NOMO-1 treated with dmso at 0.1 percent for 144 hours (cell line): Measurements from ENCODE around the gene APOH.
"Not testable (repeated sequence)": the region's sequence is repeated elsewhere in the genome, so short reads cannot be mapped to it uniquely, and the experiment has no call there.

Experiments used
- DNase-seq: peaks from one replicate; lab custom pipeline; 2025; ENCODE audit not compliant: unreplicated experiment; lab: John Stamatoyannopoulos, UW

APOH gene, protein sequence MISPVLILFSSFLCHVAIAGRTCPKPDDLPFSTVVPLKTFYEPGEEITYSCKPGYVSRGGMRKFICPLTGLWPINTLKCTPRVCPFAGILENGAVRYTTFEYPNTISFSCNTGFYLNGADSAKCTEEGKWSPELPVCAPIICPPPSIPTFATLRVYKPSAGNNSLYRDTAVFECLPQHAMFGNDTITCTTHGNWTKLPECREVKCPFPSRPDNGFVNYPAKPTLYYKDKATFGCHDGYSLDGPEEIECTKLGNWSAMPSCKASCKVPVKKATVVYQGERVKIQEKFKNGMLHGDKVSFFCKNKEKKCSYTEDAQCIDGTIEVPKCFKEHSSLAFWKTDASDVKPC

DNA sequence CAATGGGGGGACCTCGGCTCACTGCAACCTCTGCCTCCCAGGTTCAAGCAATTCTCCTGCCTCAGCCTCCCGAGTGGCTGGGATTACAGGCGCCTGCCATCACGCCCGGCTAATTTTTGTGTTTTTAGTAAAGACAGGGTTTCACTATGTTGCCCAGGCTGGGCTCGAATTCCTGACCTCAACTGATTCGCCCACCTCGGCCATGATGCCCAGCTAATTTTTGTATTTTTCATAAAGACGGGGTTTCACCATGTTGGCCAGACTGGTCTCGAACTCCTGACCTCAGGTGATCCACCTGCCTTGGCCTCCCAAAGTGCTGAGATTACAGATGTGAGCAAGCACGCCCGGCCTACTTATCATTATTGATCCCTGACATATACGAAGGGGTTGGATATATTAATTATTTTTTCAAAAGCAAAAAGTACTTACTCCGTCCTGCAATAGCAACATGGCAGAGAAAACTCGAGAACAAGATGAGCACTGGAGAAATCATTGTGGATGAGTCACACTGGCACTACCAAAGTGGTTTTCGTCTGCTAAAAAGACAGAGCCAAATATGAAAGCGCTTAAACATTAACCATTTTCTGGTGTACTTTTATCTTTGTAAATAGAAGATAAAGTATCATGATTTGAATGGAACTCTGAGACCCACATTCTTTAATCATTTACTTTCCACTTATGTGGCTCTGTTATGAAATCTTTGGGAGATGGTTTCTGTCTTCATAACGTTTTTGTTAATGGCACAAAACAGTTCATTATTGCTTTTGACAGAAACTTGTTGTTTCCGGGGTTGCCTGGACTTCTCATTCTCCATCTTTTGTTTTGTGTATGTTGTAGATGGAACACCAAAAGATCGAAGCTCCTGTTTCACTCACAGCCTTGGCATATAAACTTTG lies at the start of gene APOH:
Gene APOH (minus strand): TSS at position 529 of the 896 bp plus-strand sequence. CDS start 36 bp downstream, at position 493.
- no peak for DNase-seq

DNA sequence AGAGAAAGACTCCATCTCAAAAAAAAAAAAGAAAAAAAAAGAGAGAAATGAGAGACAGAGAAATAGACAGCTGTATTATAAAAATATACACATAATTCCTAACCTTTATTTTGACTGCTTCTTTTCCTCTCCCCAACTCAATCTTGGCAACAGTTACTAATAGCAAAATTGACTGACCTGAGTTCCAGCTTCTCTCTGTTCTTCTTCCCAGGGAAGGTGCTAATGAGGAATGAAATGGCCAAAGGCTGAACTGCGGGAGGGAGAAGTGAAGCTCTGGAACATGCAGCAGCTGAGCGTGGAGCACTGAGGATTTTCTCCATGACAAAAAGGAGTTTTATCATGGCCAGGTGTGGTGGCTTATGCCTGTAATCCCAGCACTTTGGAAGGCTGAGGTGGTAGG lies 48.0 kb upstream of the APOH start:
- DNase-seq: no peak

DNA sequence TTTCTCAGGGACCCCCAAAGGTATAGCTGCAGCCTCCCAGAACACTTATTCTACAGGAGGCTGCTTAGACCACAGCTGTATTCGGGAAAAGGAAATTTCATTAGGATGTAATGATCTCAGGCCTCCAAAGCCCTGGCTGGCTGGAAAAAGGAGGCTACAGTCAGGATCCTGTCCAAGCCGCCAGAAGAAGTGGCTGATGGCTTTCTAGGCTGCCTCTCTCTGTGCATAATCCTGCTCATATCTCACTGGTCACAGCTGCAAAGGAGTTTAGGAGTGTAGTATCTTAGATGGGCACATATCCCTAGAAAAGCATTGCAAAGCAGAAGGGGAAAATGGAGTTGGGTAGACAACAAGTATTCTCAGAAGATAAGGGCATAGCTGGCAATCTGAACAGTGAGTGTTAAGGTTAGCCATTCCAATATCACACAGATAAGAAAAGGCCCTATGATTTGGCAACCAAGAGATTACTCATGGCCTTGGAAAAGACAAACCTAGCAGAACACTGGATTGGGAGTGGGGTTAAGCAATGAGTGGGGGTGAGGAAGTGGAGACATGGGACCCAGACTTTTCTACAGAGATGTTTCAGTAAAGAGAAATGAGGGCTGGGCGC lies 47.2 kb upstream of the APOH start:
- DNase-seq: no peak

DNA sequence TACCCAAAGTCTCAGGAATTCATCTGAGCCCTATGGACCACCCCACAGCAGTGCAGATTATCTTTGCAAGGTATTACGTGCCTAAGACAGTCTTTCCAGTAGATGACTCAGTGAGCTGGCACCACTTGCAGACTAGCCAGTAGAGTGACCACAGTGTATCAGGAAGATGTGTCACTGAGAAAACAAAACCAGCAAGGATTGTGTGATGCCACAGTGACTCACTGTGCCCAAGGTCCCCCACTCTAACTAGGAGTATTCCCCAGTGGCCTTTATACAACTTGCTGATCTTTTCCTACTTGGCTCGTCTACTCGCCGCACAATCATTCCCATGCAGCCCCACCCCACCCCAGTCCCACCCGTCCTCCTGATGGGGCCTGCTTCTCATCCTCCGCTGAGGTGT lies 46.4 kb upstream of the APOH start:
- DNase-seq: no peak

DNA sequence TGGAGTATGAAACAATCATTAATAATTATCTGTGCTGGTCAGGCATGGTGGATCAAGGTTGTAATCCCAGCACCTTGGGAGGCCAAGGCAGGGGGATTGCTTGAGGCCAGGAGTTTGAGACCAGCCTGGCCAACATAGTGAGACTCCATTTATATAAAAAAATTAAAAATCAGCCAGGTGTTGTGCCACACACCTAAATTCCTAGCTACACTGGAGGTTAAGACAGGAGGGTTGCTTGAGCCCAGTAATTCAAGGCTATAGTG lies 44.3 kb upstream of the APOH start:
- no peak for DNase-seq

DNA sequence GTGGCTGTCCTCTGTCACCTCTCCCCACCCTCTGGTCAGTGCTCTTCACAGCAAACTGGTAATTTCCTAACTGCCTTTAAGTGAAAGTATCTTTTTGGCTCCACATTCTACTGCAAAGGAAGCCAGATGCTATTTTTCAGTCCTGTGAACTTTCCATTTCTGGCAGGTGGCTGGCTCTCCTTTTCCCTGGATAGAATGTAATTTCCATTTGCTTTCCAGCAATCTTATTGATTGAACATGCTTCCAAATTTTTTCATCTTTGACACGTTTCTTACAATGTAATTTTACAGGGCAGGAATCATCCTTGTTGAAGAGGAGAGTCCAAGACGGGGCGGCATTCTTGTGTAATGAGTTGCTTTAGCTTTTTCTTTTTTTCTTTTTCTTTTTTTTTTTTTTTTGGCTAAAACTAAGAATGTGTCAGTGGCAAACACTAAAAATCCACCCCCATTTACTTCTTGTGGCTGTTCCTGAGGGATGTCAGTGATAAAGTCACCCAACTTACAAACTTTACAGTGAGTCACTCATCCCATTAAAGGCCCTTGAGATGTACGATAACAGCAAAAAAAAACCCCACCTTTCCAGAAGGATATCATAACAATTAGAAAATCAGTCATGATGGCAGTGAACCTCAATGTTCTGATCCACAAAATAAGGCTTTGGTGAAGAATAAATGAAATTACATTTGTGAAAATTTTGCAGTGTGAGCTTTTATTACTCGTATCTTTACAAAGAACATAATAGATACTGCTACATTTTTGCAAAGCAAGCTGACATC lies 43.8 kb upstream of the APOH start:
- no peak for DNase-seq

DNA sequence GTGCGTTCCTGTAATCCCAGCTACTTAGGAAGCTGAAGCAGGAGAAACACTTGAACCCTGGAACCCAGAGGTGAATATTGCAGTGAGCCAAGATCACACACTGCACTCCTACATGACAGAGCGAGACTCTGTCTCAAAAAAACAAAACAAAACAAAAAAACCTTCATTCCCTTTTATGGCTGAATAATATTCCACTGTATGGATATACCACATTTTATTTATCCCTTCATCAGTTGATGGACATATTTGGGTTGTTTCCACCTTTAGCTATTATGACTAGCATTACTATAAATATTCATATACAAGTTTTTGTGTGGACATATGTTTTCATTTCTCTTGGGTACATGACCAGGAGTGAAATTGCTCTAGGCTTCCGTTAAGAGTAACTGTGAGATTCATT lies 42.3 kb upstream of the APOH start:
- DNase-seq: no peak

DNA sequence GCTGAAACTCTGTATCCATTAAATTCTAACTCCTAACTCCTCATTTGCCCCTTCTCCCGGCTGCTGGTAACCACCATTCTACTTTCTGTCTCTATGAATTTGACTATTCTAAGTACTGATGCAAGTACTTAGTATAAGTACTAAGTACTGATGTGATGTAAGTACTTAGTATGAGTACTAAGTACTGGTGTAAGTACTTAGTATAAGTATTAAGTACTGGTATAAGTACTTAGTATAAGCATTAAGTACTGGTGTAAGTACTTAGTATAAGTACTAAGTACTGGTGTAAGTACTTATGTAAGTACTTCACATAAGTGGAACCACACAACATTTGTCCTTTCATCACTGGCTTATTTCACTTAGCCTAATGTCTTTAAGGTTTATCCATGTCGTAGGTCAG lies 40.9 kb upstream of the APOH start:
- no peak for DNase-seq

DNA sequence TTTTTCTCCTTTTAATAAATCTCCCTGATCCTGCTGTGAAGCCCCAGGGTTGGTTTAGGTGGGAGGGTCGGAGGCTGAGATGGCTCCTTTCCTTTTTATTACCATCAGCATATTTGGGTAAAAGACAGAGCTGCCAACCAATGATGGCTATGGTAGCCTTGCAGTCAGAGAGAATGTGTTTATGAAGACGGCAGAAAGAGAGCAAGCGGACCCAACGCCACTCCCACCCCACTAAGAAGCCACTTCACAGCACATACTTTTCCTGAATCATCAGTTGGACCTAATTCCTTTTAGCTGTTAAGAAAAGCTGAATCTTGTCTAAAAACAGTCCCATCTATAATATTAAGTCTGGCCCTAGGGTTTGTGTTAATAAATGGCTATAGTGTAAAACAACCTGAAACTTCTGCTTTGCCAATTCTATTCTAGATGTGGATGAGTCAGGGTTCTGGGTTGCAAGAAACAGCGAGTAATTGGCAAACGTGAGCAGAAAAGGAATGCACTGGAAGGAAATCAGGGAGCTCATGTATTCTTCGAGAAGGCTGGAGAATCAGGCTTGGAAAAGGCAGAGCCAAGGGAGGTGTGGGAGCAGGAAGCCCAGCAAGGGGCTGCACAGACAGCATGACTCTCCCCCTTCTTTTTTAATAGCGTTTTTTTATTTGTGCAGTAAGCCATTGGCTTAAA lies 39.2 kb upstream of the APOH start:
- no peak for DNase-seq

DNA sequence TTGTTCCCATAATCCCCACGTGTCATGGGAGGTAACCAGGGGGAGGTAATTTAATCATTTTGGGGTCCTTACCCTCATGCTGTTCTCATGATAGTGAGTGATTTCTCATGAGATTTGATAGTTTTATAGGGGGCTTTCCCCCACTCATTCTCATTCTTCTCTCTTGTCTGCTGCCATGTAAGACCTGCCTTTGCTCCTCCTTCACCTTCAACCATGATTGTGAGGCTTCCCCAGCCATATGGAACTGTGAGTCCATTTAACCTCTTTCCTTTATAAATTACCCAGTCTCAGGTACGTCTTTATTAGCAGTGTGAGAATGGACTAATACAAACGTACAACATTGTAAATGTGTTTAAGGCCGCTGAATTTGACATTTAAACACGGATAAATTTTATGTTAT lies 35.5 kb upstream of the APOH start:
- DNase-seq: no peak

DNA sequence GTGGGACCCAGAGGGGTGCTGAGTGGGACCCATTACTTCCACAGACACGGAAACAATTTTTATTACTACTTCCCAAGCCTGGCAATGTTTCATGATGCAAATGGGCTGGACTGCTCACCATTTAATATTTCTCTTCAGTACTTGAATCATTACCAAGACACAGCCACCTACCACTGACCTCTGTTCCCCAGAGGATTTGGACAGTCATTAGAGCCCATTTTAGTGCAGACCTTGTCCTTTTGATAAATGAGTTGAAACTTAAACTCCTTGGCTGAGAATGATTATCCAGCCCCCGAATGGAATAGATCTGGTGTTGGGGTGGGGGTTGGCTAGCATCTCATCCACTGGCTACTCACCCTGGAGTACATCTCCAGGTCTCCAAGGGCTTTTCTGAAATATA lies 33.6 kb upstream of the APOH start:
- DNase-seq: no peak

DNA sequence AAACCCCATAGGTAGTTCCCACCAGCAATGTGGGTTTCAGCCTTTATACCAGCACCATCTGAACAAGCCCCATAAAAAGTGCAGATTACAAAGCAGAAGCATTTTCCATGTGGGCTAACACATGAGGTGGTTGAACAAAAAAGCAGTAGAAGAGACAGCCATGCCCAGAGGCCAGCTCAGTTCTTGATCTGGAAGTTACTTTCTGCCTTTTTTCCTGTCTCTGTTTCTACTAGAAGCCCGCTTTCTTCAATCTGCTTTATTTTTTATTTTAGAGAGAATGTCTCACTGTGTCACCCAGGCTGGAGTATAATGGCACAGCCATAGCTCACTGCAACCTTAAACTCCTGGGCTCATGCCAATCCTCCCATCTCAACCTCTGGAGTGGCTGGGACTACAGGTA lies 31.5 kb upstream of the APOH start:
- no peak for DNase-seq

DNA sequence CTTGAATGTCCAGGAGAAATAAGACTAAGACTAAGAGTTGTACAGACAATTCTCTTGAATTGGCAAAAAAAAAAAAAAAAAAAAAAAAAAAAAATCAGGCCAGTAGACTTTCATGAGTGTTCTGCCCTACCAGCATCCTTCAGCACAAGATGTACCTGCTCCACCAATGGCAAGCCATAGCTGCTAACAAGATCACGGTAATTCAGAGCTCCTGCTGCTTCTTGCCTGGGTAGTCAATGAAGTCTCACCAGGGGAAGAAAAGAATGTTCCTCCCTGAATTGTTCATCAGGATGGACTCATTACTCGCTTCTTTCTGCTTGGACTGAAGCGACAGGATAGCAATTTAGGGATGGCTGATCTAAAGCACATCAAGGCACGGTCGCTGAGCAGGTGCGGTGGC lies 31.1 kb upstream of the APOH start:
- DNase-seq: no peak

DNA sequence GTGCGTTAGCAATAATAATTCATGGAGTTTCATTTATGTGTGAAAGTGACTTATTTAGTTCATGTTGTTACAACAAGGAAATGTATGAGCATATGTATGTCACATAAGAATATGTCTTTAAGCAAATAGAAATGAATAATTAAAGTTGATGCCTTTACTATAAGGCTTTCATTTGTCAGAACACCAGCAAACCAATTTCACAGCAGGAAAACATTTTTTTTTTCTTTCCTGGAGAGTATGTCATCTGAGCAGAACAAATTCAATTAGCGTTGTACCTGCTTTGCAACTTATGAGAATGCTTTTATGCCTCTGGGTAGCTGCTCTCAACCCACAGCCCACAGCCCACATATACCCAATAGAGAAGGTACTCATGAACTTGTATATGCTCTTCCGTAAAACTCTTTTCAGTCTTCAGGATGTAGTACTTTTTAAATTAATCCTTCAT lies 26.3 kb upstream of the APOH start:
- no peak for DNase-seq

DNA sequence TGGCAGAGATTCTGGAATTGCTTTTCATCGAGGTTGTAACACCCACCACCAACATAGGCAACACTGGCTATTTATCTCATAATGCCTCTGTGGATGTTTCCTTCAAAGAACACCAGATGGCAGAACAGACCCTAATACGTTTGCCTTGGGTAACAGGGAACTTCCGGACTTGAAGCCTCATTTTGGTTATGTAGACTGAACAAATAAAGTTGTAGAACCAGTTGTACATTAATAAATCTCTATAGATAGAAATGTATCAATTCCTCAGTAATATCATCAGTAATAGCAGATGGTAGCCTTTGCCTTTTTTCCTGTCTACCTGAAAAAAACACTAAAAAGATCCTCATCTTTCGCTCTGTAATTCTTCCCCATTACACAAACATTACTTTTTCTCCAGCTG lies 25.9 kb upstream of the APOH start:
- DNase-seq: no peak

DNA sequence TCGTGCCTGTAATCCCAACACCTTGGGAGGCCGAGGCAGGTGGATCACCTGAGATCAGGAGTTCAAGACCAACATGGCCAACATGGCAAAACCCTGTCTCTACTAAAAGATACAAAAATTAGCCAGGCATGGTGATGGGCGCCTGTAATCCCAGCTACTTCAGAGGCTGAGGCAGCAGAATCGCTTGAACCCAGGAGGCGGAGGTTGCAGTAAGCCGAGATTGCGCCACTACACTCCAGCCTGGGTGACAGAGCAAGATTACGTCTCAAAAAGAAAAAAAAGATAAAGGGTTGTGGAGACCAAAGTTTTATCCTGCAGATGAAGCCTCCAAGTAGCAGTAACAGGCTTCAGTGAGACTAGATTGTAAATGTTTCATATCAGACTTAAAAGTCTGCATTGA lies 24.2 kb upstream of the APOH start:
- DNase-seq: not testable (repeated sequence)

DNA sequence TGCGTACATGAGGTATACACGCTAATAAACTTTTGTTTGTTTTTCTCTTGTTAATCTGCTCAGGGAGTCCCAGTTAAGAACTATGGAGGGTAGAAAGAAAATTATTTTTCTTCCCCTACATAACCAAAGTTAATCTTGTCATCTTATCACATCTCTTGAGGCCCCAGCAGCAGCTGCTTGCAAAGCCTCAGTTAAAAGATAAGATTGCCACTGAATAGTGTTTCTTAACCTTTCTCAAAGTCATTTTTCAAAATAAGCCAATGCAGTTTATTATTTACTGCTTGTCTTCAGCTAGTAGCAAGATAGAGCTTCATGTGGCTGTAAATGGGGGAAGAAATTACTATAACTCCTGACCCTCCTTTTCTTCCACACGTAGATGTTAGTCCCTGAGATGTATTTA lies 21.5 kb upstream of the APOH start:
- no peak for DNase-seq

DNA sequence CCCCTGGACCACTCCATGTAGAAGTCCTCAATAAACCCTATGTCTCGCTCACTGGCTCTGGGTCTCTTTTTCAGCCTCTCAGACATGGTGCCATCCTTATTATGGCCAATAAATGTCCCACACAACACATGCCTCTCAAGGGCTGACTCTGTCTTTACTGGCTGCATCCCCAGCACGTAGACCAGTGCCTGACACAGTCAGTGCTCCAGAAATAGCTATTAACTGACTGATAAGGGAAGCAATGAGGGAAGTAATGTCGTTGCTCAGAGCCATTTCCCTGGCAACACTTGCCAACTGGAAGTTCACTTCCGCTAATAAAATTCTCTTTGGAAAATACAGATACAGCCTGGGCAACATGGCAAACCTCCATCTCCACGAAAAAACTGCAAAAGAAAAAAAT lies 19.1 kb upstream of the APOH start:
- DNase-seq: no peak

DNA sequence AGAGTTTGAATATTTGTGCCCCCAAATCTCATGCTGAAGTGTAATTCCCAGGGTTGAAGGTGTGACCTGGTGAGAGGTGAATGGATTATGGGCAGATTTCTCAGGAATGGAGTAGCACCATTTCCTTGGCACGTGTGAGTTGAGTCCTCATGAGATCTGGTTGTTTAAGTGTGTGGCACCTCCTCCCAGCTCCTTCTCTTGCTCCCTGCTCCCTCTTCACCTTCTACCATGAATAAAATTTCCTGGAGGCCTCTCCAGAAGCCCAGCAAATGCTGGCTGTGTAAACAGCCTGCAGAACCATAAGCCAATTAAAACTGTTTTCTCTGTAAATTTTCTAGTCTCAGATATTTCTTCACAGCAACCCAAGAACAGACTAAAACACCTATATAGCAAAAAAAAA lies 12.6 kb upstream of the APOH start:
- no peak for DNase-seq

DNA sequence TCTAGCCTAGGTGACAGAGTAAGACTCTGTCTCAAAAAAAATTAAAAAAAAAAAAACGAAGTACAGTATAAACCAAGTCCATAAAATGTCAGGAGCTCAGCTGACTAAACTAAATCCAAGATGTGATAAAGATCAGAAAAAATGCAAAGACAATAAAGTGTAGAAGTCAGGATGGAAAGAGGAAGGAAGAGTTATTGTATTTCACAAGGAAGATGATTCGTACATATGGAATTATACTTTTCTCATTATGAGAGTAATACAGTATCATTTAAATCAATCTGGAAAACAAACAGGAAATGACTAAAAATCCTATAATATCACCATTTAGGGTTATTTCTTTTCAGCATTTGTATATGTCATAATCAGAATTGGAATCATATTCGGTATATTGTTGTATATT lies 11.4 kb upstream of the APOH start:
- no peak for DNase-seq

DNA sequence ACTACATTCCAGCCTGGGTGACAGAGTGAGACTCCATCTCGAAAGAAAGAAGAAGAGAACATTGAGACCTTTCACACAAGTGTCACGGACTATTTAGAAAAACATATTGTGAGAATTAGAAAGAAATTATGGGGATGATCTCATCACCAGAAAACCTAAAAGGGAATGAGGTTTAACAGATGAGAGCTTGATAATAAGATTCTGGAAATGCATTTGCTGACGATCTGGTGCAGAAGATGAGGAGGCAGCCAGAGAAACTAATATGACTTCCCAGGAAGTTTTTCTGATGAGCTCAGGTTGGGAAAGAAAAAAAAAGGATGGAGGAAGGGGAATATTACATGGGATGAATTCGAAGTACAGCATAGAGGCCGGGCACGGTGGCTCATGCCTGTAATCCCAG lies 10.8 kb upstream of the APOH start:
- DNase-seq: no peak
